HEK293T (cell line): ENCODE data around the gene UBAP2.

Experiments used
- CTCF ChIA-PET: fragments of 350-600 bp; formaldehyde crosslinking; extraction: SDS; loops from one replicate; lab custom pipeline; 2021; ENCODE audit warnings: antibody characterized with exemption, inconsistent platforms; lab: Yijun Ruan, JAX
- POLR2A ChIA-PET: fragments of 350-600 bp; formaldehyde crosslinking; extraction: SDS; loops from one replicate; lab custom pipeline; 2020; ENCODE audit warnings: antibody characterized with exemption, inconsistent platforms; lab: Yijun Ruan, JAX
- DNase-seq: peaks from one replicate; pipeline ENCODE4 v3.0.0; 2012; ENCODE audit warnings: mixed read lengths; ENCODE audit errors: extremely low spot score
- ARNT ChIP-seq: fragments of 450-650 bp; IDR thresholded peaks from 2 replicates; pipeline ENCODE4 v1.6.1; 2017; ENCODE audit warnings: mild to moderate bottlenecking
- BHLHE40 ChIP-seq: fragments of 450-650 bp; IDR thresholded peaks from 2 replicates; pipeline ENCODE4 v1.6.1; 2016; ENCODE audit warnings: mild to moderate bottlenecking, moderate library complexity, borderline replicate concordance
- CTBP1 ChIP-seq: fragments of 450-650 bp; IDR thresholded peaks from 2 replicates; pipeline ENCODE4 v1.6.1; 2016; ENCODE audit warnings: borderline replicate concordance
- ELF4 ChIP-seq: fragments of 450-650 bp; IDR thresholded peaks from 2 replicates; pipeline ENCODE4 v1.6.1; 2017; ENCODE audit warnings: antibody characterized with exemption
- FOXA1 ChIP-seq: fragments of 450-650 bp; IDR thresholded peaks from 2 replicates; pipeline ENCODE4 v1.6.1; 2016; ENCODE audit warnings: mild to moderate bottlenecking
- FOXK2 ChIP-seq: fragments of 450-650 bp; IDR thresholded peaks from 2 replicates; pipeline ENCODE4 v1.6.1; 2016; ENCODE audit warnings: mild to moderate bottlenecking
- FOXM1 ChIP-seq: fragments of 450-650 bp; IDR thresholded peaks from 2 replicates; pipeline ENCODE4 v1.6.1; 2017; ENCODE audit warnings: mild to moderate bottlenecking, borderline replicate concordance
- HDGF ChIP-seq: fragments of 450-650 bp; IDR thresholded peaks from 2 replicates; pipeline ENCODE4 v1.6.1; 2017; ENCODE audit warnings: antibody characterized with exemption, borderline replicate concordance
- L3MBTL2 ChIP-seq: fragments of 450-650 bp; conservative IDR thresholded peaks from 2 replicates; pipeline ENCODE4 v1.6.1; 2016; ENCODE audit warnings: mild to moderate bottlenecking
- LEF1 ChIP-seq: fragments of 450-650 bp; IDR thresholded peaks from 2 replicates; pipeline ENCODE4 v1.6.1; 2017; ENCODE audit warnings: mild to moderate bottlenecking, borderline replicate concordance
- NFRKB ChIP-seq: fragments of 450-650 bp; IDR thresholded peaks from 2 replicates; pipeline ENCODE4 v1.6.1; 2016; ENCODE audit warnings: mild to moderate bottlenecking, moderate library complexity
- PKNOX1 ChIP-seq: fragments of 450-650 bp; IDR thresholded peaks from 2 replicates; pipeline ENCODE4 v1.6.1; 2016
- SP1 ChIP-seq: fragments of 450-650 bp; IDR thresholded peaks from 2 replicates; pipeline ENCODE4 v1.6.1; 2017
- SUZ12 ChIP-seq: fragments of 450-650 bp; IDR thresholded peaks from 2 replicates; pipeline ENCODE4 v1.6.1; 2016; ENCODE audit warnings: mild to moderate bottlenecking
- TARDBP ChIP-seq: fragments of 450-650 bp; IDR thresholded peaks from 2 replicates; pipeline ENCODE4 v1.6.1; 2016
- ZNF384 ChIP-seq: fragments of 450-650 bp; IDR thresholded peaks from 2 replicates; pipeline ENCODE4 v1.6.1; 2016

UBAP2 gene

GRCh38 chr9:33921967-33922895, 126.5 kb downstream of the UBAP2 start:
- peak; percentile 67 for DNase-seq
- TF ChIP-seq L3MBTL2 (no peak), PKNOX1 (no peak), TARDBP (no peak), FOXA1 (no peak), LEF1 (no peak), BHLHE40 (no peak), NFRKB (no peak), SUZ12 (no peak), CTBP1 (no peak), ARNT (no peak), ZNF384 (no peak), HDGF (no peak)
- POLR2A ChIA-PET = no interaction called here
- CTCF ChIA-PET = interaction anchor here (0.9 to 1.0 kb wide), 2 partner anchors 152 to 184 kb away, joined by 3 to 6 read pairs; no protein-coding TSS in a partner anchor

GRCh38 chr9:33919276-33919897, 129.3 kb downstream of the UBAP2 start:
- POLR2A ChIA-PET = no interaction called here
- TF ChIP-seq ARNT (no peak), TARDBP (no peak), HDGF (no peak), ELF4 (no peak), L3MBTL2 (no peak), FOXA1 (no peak), LEF1 (no peak), SUZ12 (no peak), FOXK2 (no peak), BHLHE40 (no peak), ZNF384 (no peak), CTBP1 (no peak), FOXM1 (no peak), NFRKB (no peak), PKNOX1 (no peak), SP1 (no peak)
- CTCF ChIA-PET = no interaction called here

GRCh38 chr9:33917036-33917435, 131.7 kb downstream of the UBAP2 start:
- DNase-seq = no peak
- ChIA-PET POLR2A (no interaction called here), CTCF (no interaction called here)
- no peak for TF ChIP-seq HDGF
- TF ChIP-seq BHLHE40 = no peak
- TF ChIP-seq ARNT = no peak
- TF ChIP-seq CTBP1 = no peak
- no peak for TF ChIP-seq L3MBTL2
- no peak for TF ChIP-seq NFRKB
- TF ChIP-seq SP1 = no peak
- no peak for TF ChIP-seq ELF4
- no peak for TF ChIP-seq FOXK2
- TF ChIP-seq PKNOX1 = no peak
- no peak for TF ChIP-seq TARDBP
- no peak for TF ChIP-seq SUZ12
- TF ChIP-seq FOXM1 = no peak
- no peak for TF ChIP-seq LEF1
- TF ChIP-seq FOXA1 = no peak
- TF ChIP-seq ZNF384 = no peak

More at GRCh38 chr9:33919276-33919897, 129.3 kb downstream of the UBAP2 start:
- no peak for DNase-seq

GRCh38 chr9:33914887-33915628, 133.6 kb downstream of the UBAP2 start:
- TF ChIP-seq SP1 (no peak), FOXM1 (no peak), SUZ12 (no peak), LEF1 (no peak), CTBP1 (no peak), FOXK2 (no peak), L3MBTL2 (no peak), ELF4 (no peak), BHLHE40 (no peak), NFRKB (no peak), HDGF (no peak), ZNF384 (no peak), PKNOX1 (no peak)
- POLR2A ChIA-PET = no interaction called here

More at GRCh38 chr9:33914887-33915628, 133.6 kb downstream of the UBAP2 start:
- DNase-seq = no peak
- CTCF ChIA-PET = interaction anchor here (1.5 kb wide), 1 partner anchor 10 kb away, joined by 4 read pairs; no protein-coding TSS in a partner anchor
